Transverse colon (tissue), 4 donors: ENCODE results near the gene MAGI1. TPM values are rescaled to one million over a fixed set of nuclear protein-coding genes. Genes with fewer than 3 reads are reported as not detected.

Source experiments
- DNase-seq: peaks from one replicate; pipeline ENCODE4 v3.0.0-alpha.2; 2019
- H3K27ac ChIP-seq, 4 donors: fragments of 200-600 bp; sonication (generic); 2 replicates each; pipeline ENCODE4 v1.5.1; 2016 to 2018; ENCODE audit warnings: inconsistent platforms in 4 of 4
- H3K27me3 ChIP-seq: fragments of 200-600 bp; sonication (generic); 2 replicates; pipeline ENCODE4 v1.5.1; 2017; ENCODE audit warnings: inconsistent platforms
- H3K36me3 ChIP-seq, 4 donors: fragments of 200-600 bp; sonication (generic); 2 replicates each; pipeline ENCODE4 v1.5.1; 2017 to 2019; ENCODE audit warnings: inconsistent platforms in 4 of 4
- H3K4me1 ChIP-seq, 4 donors: fragments of 200-600 bp; sonication (generic); 2 replicates each; pipeline ENCODE4 v1.5.1; 2017 to 2020; ENCODE audit warnings: inconsistent platforms in 4 of 4
- H3K4me3 ChIP-seq, 4 donors: fragments of 200-600 bp; sonication (generic); 1 replicate in 1 of 4; 2 replicates in 3 of 4; pipeline versions ENCODE4 v1.5.1 to v1.6.1; 2017 to 2019; ENCODE audit warnings: inconsistent platforms in 4 of 4
- H3K9me3 ChIP-seq, 2 donors: fragments of 200-600 bp; sonication (generic); 2 replicates each; pipeline ENCODE4 v1.5.1; 2017 to 2019; ENCODE audit warnings: inconsistent platforms in 2 of 2
- CTCF ChIP-seq, 5 experiments: fragments of 200-600 bp in 3 of 5; fragments of 450-650 bp in 2 of 5; sonication (generic) in 3 of 5; IDR thresholded peaks; 1 replicate in 2 of 5; 2 replicates in 3 of 5; pipeline ENCODE4 v1.5.1; 2016 to 2017; ENCODE audit warnings: antibody characterized with exemption in 5 of 5, inconsistent platforms in 3 of 5, mild to moderate bottlenecking in 2 of 5, moderate library complexity in 1 of 5
- EP300 ChIP-seq: sonication (generic); formaldehyde crosslinking; IDR thresholded peaks from one replicate; pipeline ENCODE4 v1.6.1; 2017; ENCODE audit warnings: antibody characterized with exemption, low read depth
- POLR2A ChIP-seq: fragments of 450-650 bp; IDR thresholded peaks from one replicate; pipeline ENCODE4 v1.6.1; 2016; ENCODE audit warnings: antibody characterized with exemption, mild to moderate bottlenecking, moderate library complexity
- POLR2AphosphoS5 ChIP-seq, 3 donors: sonication (generic); formaldehyde crosslinking; IDR thresholded peaks; one replicate each; pipeline ENCODE4 v1.6.1; 2016; ENCODE audit warnings: antibody characterized with exemption in 3 of 3
- WGBS, 2 donors: methylation state at CpG; one replicate each; pipeline ENCODE4 v1.1.5; 2018; ENCODE audit warnings: low coverage in 1 of 2; 5-methylcytosine and 5-hydroxymethylcytosine counted together
- in situ Hi-C, 4 donors: fragments of 200-750 bp; cut with MboI; loops; one replicate each; pipeline versions ENCODE4 v1.15.0 to v1.15.1; 2017; ENCODE audit warnings: low sequenced_read_pairs in 3 of 4, low pct_ligation_motif_present in 1 of 4, low pct_unique_long_range_greater_than_20kb in 1 of 4
- intact Hi-C: fragments of 100-400 bp; cut with DNase I; formaldehyde crosslinking; loops from one replicate; pipeline ENCODE4 v1.15.1; 2023; ENCODE audit warnings: low total_unique reads
- total RNA-seq, 4 donors: library from RNA; depleted of rRNA; stranded (reverse); fragments of >200 nt; gene quantifications; one replicate each; pipeline ENCODE4 v1.1.0, GENCODE V29; 2016

MAGI1 gene
- total RNA-seq, 4 donors from 2014 or later: 50.8 to 190 (median 67.4) TPM

GRCh38 chr3:66073464-66074141, 34.9 kb upstream of the MAGI1 start:
- intact Hi-C loops (no loop called here), in situ Hi-C loops (no loop called here)
- no peaks in the 10 kb centered on the region for H3K9me3 ChIP-seq
- H3K36me3 ChIP-seq: no peaks in the 10 kb centered on the region
- no peak for TF ChIP-seq POLR2A
- 45 to 61% methylated on average over 7 to 8 of the region's 8 CpGs for WGBS, 2 donors
- no peak for DNase-seq
- H3K27me3 ChIP-seq: no peaks in the 10 kb centered on the region
- H3K4me3 ChIP-seq: no peak overlapping the region
- H3K4me1 ChIP-seq: no peaks in the 10 kb centered on the region
- H3K27ac ChIP-seq: no peak overlapping the region

GRCh38 chr3:66068255-66068654, 29.5 kb upstream of the MAGI1 start:
- H3K27ac ChIP-seq: no peak overlapping the region
- intact Hi-C loops: no loop called here
- no peak overlapping the region for H3K4me3 ChIP-seq
- in situ Hi-C loops: no loop called here
- WGBS, 2 donors: 75 to 90% methylated on average over 4 of the region's 4 CpGs
- H3K9me3 ChIP-seq: no peaks in the 10 kb centered on the region
- H3K27me3 ChIP-seq: no peaks in the 10 kb centered on the region
- H3K36me3 ChIP-seq: no peaks in the 10 kb centered on the region
- TF ChIP-seq EP300 (no peak), CTCF (IDR thresholded peaks at IDR 0.05) (no peak), POLR2AphosphoS5 (IDR thresholded peaks at IDR 0.05) (no peak), POLR2A (no peak)
- DNase-seq: no peak
- no peaks in the 10 kb centered on the region for H3K4me1 ChIP-seq

- TF ChIP-seq CTCF (IDR thresholded peaks at IDR 0.05) (no peak), EP300 (no peak), POLR2AphosphoS5 (IDR thresholded peaks at IDR 0.05) (no peak)
- in situ Hi-C loops: no loop called here
- WGBS, 2 donors: 36 to 61% methylated on average over 2 to 4 of the region's 4 CpGs
Measured at GRCh38 chr3:66066963-66067617, 28.4 kb upstream of the MAGI1 start.

GRCh38 chr3:66055289-66055688, 16.6 kb upstream of the MAGI1 start:
- H3K4me1 ChIP-seq: peaks cover 0 to 9% (median 4%) of the 10 kb centered on the region in 4 donors
- no peak overlapping the region for H3K27ac ChIP-seq
- H3K9me3 ChIP-seq: no peaks in the 10 kb centered on the region
- H3K27me3 ChIP-seq: no peaks in the 10 kb centered on the region
- no peaks in the 10 kb centered on the region for H3K36me3 ChIP-seq
- intact Hi-C loops: no loop called here
- WGBS, 2 donors: 67 to 79% methylated on average over 2 of the region's 2 CpGs
- H3K4me3 ChIP-seq: no peak overlapping the region
- in situ Hi-C loops: no loop called here
- DNase-seq: no peak
- TF ChIP-seq CTCF (IDR thresholded peaks at IDR 0.05): no peak
- TF ChIP-seq POLR2A: no peak
- TF ChIP-seq POLR2AphosphoS5 (IDR thresholded peaks at IDR 0.05): no peak
- TF ChIP-seq EP300: no peak

More at GRCh38 chr3:66066963-66067617, 28.4 kb upstream of the MAGI1 start:
- H3K27ac ChIP-seq: no peak overlapping the region
- H3K9me3 ChIP-seq: no peaks in the 10 kb centered on the region
- no peaks in the 10 kb centered on the region for H3K4me1 ChIP-seq
- H3K36me3 ChIP-seq: no peaks in the 10 kb centered on the region
- intact Hi-C loops: no loop called here
- no peak overlapping the region for H3K4me3 ChIP-seq
- no peaks in the 10 kb centered on the region for H3K27me3 ChIP-seq
- DNase-seq: no peak
